Parathyroid adenoma (tissue), 2 donors: ENCODE results near the gene PPM1L.

Experiments
- H2AFZ ChIP-seq: fragments of 300-600 bp; sonication (generic); one replicate; pipeline ENCODE4 v1.7.0; 2017; ENCODE audit warnings: antibody characterized with exemption, mild to moderate bottlenecking
- H3K27ac ChIP-seq: fragments of 300-600 bp; sonication (generic); one replicate; pipeline ENCODE4 v1.7.0; 2017
- H3K27me3 ChIP-seq: fragments of 300-600 bp; sonication (generic); one replicate; pipeline ENCODE4 v1.7.0; 2017; ENCODE audit warnings: low read length; ENCODE audit not compliant: control insufficient read depth, insufficient read depth
- H3K36me3 ChIP-seq: fragments of 300-600 bp; sonication (generic); one replicate; pipeline ENCODE4 v1.7.0; 2017; ENCODE audit warnings: low read length; ENCODE audit not compliant: control insufficient read depth, insufficient read depth
- H3K4me1 ChIP-seq: fragments of 300-600 bp; sonication (generic); one replicate; pipeline ENCODE4 v1.7.0; 2017; ENCODE audit warnings: control low read depth
- H3K4me2 ChIP-seq: fragments of 300-600 bp; sonication (generic); one replicate; pipeline ENCODE4 v1.7.0; 2017; ENCODE audit warnings: low read length
- H3K4me3 ChIP-seq: fragments of 300-600 bp; sonication (generic); one replicate; pipeline ENCODE4 v1.7.0; 2017; ENCODE audit warnings: low read depth, low read length
- H3K79me2 ChIP-seq: fragments of 300-600 bp; sonication (generic); one replicate; pipeline ENCODE4 v1.7.0; 2017; ENCODE audit warnings: control low read depth
- H3K9ac ChIP-seq: fragments of 300-600 bp; sonication (generic); one replicate; pipeline ENCODE4 v1.7.0; 2017; ENCODE audit warnings: mild to moderate bottlenecking
- H3K9me3 ChIP-seq: fragments of 300-600 bp; sonication (generic); one replicate; pipeline ENCODE4 v1.7.0; 2017; ENCODE audit warnings: low read length; ENCODE audit not compliant: control insufficient read depth
- CTCF ChIP-seq: fragments of 300-600 bp; sonication (generic); IDR thresholded peaks from one replicate; pipeline ENCODE4 v1.7.0; 2017; ENCODE audit warnings: antibody characterized with exemption, mild to moderate bottlenecking
- donor health status: primary hyperparathyroidism.

PPM1L gene

GRCh38 chr3:160842021-160843005 is 86.3 kb downstream of the PPM1L start:
- H3K79me2 ChIP-seq = peaks cover 24% of the 10 kb centered on the region
- H3K4me3 ChIP-seq = no peak overlapping the region
- H3K9me3 ChIP-seq = no peaks in the 10 kb centered on the region
- TF ChIP-seq CTCF = no peak
- H3K4me1 ChIP-seq = no peaks in the 10 kb centered on the region
- no peak overlapping the region for H3K27ac ChIP-seq
- no peak overlapping the region for H3K9ac ChIP-seq
- H2AFZ ChIP-seq = no peak overlapping the region
- no peak overlapping the region for H3K4me2 ChIP-seq
- H3K27me3 ChIP-seq = no peaks in the 10 kb centered on the region
- no peaks in the 10 kb centered on the region for H3K36me3 ChIP-seq

DNA sequence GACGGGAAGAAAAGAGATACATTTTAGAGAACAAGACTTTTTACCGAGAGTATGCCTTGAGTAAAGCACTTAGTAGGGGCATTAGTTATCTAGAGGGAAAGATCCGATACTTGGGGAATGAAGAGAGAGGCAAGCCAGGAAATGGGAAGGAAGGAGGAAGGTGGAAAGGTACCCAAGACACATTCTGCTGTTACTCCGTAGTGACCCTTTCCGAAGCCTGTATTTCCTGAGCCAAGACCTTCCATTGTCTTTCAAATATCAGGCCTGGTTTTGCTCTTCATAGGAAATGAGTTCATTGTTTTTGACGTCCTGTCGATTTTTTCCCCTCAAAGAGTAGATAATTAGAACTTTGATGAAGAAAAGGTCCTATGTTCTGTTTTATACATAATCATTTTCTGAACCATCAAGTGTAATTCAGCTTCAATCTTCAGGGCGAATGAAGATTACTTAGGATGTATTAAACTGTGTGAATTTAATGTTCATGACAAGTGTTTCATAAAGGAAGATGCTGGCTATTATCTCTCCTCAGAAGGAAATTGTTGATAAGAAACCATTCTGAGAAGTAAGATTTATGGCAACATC is 95.7 kb downstream of the PPM1L start:
- Histone ChIP-seq H3K4me3 (no peak overlapping the region), H3K36me3 (no peaks in the 10 kb centered on the region), H3K27me3 (no peaks in the 10 kb centered on the region), H3K79me2 (peaks cover 32% of the 10 kb centered on the region), H3K27ac (no peak overlapping the region), H2AFZ (no peak overlapping the region), H3K4me1 (peaks cover 3% of the 10 kb centered on the region), H3K9ac (no peak overlapping the region), H3K4me2 (no peak overlapping the region), H3K9me3 (no peaks in the 10 kb centered on the region)
- no peak for TF ChIP-seq CTCF

- peaks cover 33% of the 10 kb centered on the region for H3K79me2 ChIP-seq
- H3K4me1 ChIP-seq = peaks cover 3% of the 10 kb centered on the region
- no peak overlapping the region for H3K27ac ChIP-seq
- no peak overlapping the region for H2AFZ ChIP-seq
- H3K27me3 ChIP-seq = no peaks in the 10 kb centered on the region
- H3K9ac ChIP-seq = no peak overlapping the region
- no peaks in the 10 kb centered on the region for H3K36me3 ChIP-seq
- H3K9me3 ChIP-seq = no peaks in the 10 kb centered on the region
- H3K4me2 ChIP-seq = no peak overlapping the region
- TF ChIP-seq CTCF = no peak
- no peak overlapping the region for H3K4me3 ChIP-seq
Measured at GRCh38 chr3:160852856-160853255, 96.8 kb downstream of the PPM1L start.

- H2AFZ ChIP-seq = no peak overlapping the region
- no peaks in the 10 kb centered on the region for H3K36me3 ChIP-seq
- TF ChIP-seq CTCF = no peak
- H3K4me3 ChIP-seq = no peak overlapping the region
- H3K4me2 ChIP-seq = no peak overlapping the region
- no peaks in the 10 kb centered on the region for H3K27me3 ChIP-seq
- no peak overlapping the region for H3K9ac ChIP-seq
- H3K4me1 ChIP-seq = peaks cover 3% of the 10 kb centered on the region
- H3K27ac ChIP-seq = no peak overlapping the region
- H3K9me3 ChIP-seq = no peaks in the 10 kb centered on the region
- H3K79me2 ChIP-seq = peaks cover 47% of the 10 kb centered on the region
Measured at GRCh38 chr3:160856450-160856849, 100.4 kb downstream of the PPM1L start.
